ENCODE results near the gene FAM24A.

FAM24A gene

DNA sequence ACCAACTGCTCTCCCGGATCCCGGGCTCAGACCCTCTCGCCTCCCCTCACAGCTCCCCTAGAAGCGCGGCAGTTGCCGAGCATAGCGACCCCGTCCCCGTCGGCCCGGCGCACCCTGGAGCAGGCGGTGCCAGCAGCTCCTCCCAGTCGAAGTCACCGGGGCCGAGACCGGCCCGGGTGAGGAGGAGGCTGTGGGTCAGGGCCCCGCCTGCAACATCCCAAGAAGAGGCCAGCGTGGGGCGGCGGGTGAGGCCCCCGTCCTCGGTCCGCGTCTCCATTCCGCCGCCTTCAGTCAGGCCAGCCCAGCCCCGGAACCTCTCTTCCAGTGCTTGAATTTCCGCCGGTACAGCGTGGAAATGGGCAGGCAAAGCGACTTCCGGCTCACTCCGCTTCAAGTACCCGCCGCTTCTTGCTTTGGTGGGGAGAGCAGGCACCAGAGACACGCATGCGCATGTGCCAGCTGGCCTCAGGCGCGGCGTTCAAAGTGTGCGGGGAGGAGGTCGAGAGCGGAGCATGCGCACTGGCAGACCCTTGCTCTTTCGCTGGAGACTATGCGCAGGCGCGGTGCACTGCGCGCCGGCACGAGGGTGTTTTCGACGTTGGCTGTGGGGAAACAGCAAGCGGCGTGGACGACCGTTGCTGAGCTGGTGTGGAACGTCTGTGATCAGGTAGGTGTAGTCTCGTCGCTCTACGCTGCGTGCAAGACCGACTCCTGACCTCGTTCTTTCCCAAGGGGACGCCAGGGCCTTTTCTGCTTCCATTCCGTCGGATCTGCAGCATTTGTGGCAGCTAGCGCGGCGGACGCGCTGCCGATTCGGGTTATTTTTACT lies 43.7 kb downstream of the FAM24A start, which contains the start of gene C10orf88:
C10orf88 (minus strand) TSS at position 326 of the 829 bp plus-strand sequence; CDS start at position 277, 49 bp downstream.
- peak within 1 kb of the TSS; percentile 76 to 83 for H3K4me3 ChIP-seq (ENCODE audit: low read depth in 1 of 2, low read length in 1 of 2)
- no peaks in the 10 kb centered on the region for H3K9me3 ChIP-seq
- peaks cover 42% of the 10 kb centered on the region for H3K27me3 ChIP-seq
- TF ChIP-seq, protein P1, sequence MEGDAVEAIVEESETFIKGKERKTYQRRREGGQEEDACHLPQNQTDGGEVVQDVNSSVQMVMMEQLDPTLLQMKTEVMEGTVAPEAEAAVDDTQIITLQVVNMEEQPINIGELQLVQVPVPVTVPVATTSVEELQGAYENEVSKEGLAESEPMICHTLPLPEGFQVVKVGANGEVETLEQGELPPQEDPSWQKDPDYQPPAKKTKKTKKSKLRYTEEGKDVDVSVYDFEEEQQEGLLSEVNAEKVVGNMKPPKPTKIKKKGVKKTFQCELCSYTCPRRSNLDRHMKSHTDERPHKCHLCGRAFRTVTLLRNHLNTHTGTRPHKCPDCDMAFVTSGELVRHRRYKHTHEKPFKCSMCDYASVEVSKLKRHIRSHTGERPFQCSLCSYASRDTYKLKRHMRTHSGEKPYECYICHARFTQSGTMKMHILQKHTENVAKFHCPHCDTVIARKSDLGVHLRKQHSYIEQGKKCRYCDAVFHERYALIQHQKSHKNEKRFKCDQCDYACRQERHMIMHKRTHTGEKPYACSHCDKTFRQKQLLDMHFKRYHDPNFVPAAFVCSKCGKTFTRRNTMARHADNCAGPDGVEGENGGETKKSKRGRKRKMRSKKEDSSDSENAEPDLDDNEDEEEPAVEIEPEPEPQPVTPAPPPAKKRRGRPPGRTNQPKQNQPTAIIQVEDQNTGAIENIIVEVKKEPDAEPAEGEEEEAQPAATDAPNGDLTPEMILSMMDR (IDR thresholded peaks at IDR 0.05): peak; percentile 13
- H3K27ac ChIP-seq: peak within 1 kb of the TSS; percentile 75
- peaks cover 10 to 21% of the 10 kb centered on the region in 2 experiments for H3K4me1 ChIP-seq (ENCODE audit: control insufficient read depth in 1 of 2, insufficient read depth in 1 of 2, low read depth in 1 of 2, low read length in 1 of 2)
- H3K36me3 ChIP-seq: peaks cover 4% of the 10 kb centered on the region

DNA sequence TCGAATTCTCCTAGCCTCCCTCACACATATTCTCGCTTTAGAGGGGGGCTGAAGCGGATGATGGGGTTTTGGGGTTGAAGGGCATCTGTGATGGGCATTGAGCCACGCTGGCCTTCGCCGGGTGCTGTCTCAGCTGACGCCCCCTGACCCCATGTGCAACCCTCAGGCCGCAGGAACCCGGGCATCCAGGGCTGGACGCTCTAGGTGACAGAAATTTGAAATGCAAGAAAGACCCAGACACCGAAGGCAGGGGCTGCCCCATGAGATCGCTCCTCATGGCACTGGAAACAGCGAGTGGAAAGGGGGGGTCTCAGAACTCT lies 44.3 kb downstream of the FAM24A start:
- peaks cover 10 to 21% of the 10 kb centered on the region in 2 experiments for H3K4me1 ChIP-seq (ENCODE audit: control insufficient read depth in 1 of 2, insufficient read depth in 1 of 2, low read depth in 1 of 2, low read length in 1 of 2)
- H3K4me3 ChIP-seq (ENCODE audit: low read depth in 1 of 2, low read length in 1 of 2): peak overlapping the region; percentile 76 to 83
- H3K36me3 ChIP-seq: no peaks in the 10 kb centered on the region
- H3K27me3 ChIP-seq: peaks cover 42% of the 10 kb centered on the region
- peak overlapping the region; percentile 75 for H3K27ac ChIP-seq
- TF ChIP-seq, protein P1 (IDR thresholded peaks at IDR 0.05): no peak
- H3K9me3 ChIP-seq: no peaks in the 10 kb centered on the region

DNA sequence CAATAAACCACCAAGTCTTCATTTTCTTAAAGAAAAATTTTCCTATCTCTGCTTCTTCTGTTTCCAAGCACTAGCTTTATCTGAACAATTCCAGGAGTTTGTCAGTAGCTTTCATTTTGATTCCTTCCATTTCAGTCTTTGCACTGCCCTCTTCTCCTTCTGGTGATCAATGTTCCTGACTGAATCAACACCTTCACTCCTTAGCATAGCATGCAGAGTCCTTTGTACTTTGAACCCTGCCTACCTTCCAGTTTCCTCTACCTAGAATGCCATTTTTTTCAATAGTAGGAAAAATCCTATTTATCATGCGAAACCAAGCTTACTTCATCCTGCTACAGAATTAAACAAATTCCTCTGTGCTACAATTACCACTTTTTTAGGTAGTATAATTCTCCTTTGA lies 45.5 kb downstream of the FAM24A start:
- H3K27ac ChIP-seq: no peak overlapping the region
- peaks cover 10 to 21% of the 10 kb centered on the region in 2 experiments for H3K4me1 ChIP-seq (ENCODE audit: control insufficient read depth in 1 of 2, insufficient read depth in 1 of 2, low read depth in 1 of 2, low read length in 1 of 2)
- TF ChIP-seq, protein P1 (IDR thresholded peaks at IDR 0.05): no peak
- no peaks in the 10 kb centered on the region for H3K9me3 ChIP-seq
- H3K27me3 ChIP-seq: peaks cover 48% of the 10 kb centered on the region
- H3K36me3 ChIP-seq: no peaks in the 10 kb centered on the region
- H3K4me3 ChIP-seq (ENCODE audit: low read depth in 1 of 2, low read length in 1 of 2): no peak overlapping the region

DNA sequence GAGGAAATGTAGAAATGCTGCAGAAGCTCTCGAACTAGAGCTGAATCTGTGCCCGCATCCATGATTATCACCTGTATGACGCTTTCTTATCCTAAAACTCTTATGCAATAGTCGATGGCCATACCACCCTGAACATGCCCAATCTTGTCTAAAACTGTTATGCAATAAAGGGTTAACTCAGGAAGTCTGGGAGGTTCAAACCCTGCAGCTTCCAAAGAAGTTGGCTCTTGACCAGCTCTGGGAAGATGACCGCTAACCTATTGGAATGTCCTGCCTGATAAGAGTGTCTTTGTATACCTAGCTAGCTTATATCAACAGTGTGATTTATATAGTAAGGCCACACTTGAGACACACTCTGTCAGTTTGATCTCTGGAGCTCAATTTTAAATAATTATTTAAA lies 47.1 kb downstream of the FAM24A start:
- Histone ChIP-seq H3K4me3 (ENCODE audit: low read depth in 1 of 2, low read length in 1 of 2) (no peak overlapping the region), H3K4me1 (ENCODE audit: control insufficient read depth in 1 of 2, insufficient read depth in 1 of 2, low read depth in 1 of 2, low read length in 1 of 2) (peaks cover 10 to 20% of the 10 kb centered on the region in 2 experiments), H3K9me3 (no peaks in the 10 kb centered on the region), H3K36me3 (no peaks in the 10 kb centered on the region), H3K27ac (no peak overlapping the region), H3K27me3 (peaks cover 53% of the 10 kb centered on the region)
- TF ChIP-seq, protein P1 (IDR thresholded peaks at IDR 0.05): no peak

DNA sequence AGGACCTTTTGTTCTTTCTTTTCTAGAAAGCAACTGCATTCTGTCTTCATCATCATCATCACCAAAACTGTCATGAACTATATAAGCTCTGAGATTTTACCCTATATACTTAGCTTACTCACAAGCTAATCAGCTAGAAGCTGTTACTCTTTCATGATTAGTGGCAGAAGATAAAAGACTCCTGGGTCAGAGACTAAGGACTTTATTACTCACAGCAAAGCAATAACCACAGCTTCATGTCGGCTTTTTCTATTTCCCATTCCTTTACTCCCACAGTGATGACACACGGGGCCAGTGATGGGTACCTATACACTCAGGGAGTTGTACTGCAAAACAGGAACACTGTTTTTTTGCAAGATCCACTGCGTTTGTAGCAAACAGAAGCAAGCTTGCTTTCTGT lies 52.0 kb downstream of the FAM24A start:
- Histone ChIP-seq H3K9me3 (no peaks in the 10 kb centered on the region), H3K4me1 (ENCODE audit: control insufficient read depth in 1 of 2, insufficient read depth in 1 of 2, low read depth in 1 of 2, low read length in 1 of 2) (no peaks in the 10 kb centered on the region), H3K27me3 (peaks cover 25% of the 10 kb centered on the region), H3K36me3 (no peaks in the 10 kb centered on the region), H3K27ac (no peak overlapping the region), H3K4me3 (ENCODE audit: low read depth in 1 of 2, low read length in 1 of 2) (no peak overlapping the region)
- TF ChIP-seq, protein P1 (IDR thresholded peaks at IDR 0.05): no peak

All from neutrophil (primary cell).